Testis (tissue), 2 donors: ENCODE measurements around the gene RIPPLY3.

Source experiments
- CTCF ChIP-seq, 3 experiments: fragments of 450-650 bp in 2 of 3; fragments of 200-600 bp in 1 of 3; sonication (generic) in 1 of 3; IDR thresholded peaks; one replicate each; pipeline ENCODE4 v1.5.1; 2016 to 2019; ENCODE audit warnings: antibody characterized with exemption in 3 of 3, mild to moderate bottlenecking in 2 of 3, moderate library complexity in 1 of 3
- POLR2A ChIP-seq: fragments of 450-650 bp; IDR thresholded peaks from one replicate; pipeline ENCODE4 v1.6.1; 2017; ENCODE audit warnings: antibody characterized with exemption, mild to moderate bottlenecking, moderate library complexity

DNA sequence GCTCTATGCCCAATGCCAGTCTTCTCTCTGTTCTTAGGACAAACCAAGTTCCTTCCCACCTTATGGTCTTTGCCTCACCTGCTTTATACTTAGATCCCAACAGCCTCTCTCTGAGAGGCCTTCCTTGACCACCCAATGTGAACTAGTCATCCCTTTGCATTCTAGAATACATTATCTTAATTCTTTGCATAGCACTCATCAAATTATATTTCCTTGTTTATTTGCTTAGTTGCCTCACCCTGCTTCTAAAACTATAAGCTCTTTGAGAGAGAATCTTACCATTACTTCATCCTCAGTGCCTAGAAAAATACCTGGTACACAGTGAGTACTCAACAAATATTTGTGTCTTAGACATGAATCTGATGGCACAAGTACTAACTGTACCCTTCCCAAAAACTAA lies 58.3 kb downstream of the RIPPLY3 start:
- no peak for TF ChIP-seq CTCF (IDR thresholded peaks at IDR 0.05)
- TF ChIP-seq POLR2A = no peak
